Measurements from ENCODE around the gene MORC3. TPM values are rescaled to one million over a fixed set of nuclear protein-coding genes. Genes with fewer than 3 reads are reported as not detected.
"Not testable (repeated sequence)": the region's sequence is repeated elsewhere in the genome, so short reads cannot be mapped to it uniquely, and the experiment has no call there.

The MORC3 gene
- total RNA-seq, 1 donor from 2014 or later, result 29.2 TPM

DNA sequence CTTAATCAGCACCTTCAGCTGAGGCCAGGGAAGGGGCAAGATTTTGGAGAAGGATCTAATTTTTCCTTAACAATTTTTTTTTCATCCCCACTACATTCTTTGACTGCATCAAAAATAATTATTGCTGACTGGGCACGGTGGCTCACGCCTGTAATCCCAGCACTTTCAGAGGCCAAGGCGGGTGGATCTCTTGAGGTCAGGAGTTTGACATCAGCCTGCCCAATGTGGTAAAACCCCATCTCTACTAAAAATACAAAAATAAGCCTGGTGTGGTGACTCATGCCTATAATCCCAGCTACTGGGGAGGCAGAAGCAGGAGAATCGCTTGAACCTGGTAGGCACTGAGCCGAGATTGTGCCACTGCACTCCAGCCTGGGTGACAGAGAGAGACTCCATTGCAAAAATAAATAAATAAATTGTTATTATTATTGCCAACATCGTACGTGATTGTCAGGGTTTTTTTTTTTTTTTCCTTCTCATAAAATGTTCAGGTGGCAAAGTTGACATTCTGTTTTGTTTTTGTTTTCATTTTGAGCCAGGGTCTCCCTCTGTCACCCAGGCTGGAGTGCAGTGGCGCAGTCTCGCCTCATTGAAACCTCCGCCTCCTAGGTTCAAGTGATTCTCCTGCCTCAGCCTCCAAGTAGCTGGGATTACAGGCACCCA is 37.3 kb upstream of the MORC3 start:
- Histone ChIP-seq H3K4me3 (ENCODE audit: insufficient read depth, low read depth, low read length) (no peak overlapping the region), H3K79me2 (ENCODE audit: insufficient read depth, low read length) (no peaks in the 10 kb centered on the region), H3K4me1 (ENCODE audit: insufficient read depth, low read length) (no peaks in the 10 kb centered on the region), H2AFZ (ENCODE audit: low read depth, low read length) (no peak overlapping the region), H3K27ac (ENCODE audit: low read depth, low read length) (no peak overlapping the region), H3K9me3 (ENCODE audit: insufficient read depth, low read depth, low read length) (no peaks in the 10 kb centered on the region), H3K4me2 (ENCODE audit: low read length) (no peak overlapping the region), H3K27me3 (ENCODE audit: insufficient read depth, low read length) (no peaks in the 10 kb centered on the region), H3K9ac (ENCODE audit: low read length) (no peak overlapping the region), H3K36me3 (ENCODE audit: insufficient read depth, low read length) (peaks cover 14% of the 10 kb centered on the region), H4K20me1 (ENCODE audit: insufficient read depth, low read length) (no peaks in the 10 kb centered on the region)
- TF ChIP-seq EZH2 (IDR thresholded peaks at IDR 0.05; ENCODE audit: insufficient read depth, low read length), result no peak
- TF ChIP-seq, protein P1, sequence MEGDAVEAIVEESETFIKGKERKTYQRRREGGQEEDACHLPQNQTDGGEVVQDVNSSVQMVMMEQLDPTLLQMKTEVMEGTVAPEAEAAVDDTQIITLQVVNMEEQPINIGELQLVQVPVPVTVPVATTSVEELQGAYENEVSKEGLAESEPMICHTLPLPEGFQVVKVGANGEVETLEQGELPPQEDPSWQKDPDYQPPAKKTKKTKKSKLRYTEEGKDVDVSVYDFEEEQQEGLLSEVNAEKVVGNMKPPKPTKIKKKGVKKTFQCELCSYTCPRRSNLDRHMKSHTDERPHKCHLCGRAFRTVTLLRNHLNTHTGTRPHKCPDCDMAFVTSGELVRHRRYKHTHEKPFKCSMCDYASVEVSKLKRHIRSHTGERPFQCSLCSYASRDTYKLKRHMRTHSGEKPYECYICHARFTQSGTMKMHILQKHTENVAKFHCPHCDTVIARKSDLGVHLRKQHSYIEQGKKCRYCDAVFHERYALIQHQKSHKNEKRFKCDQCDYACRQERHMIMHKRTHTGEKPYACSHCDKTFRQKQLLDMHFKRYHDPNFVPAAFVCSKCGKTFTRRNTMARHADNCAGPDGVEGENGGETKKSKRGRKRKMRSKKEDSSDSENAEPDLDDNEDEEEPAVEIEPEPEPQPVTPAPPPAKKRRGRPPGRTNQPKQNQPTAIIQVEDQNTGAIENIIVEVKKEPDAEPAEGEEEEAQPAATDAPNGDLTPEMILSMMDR (IDR thresholded peaks at IDR 0.05; ENCODE audit: insufficient read depth, low read depth, low read length), result no peak
- Mint-ChIP-seq H3K27me3 (ENCODE audit: low read depth, unreplicated experiment) (no peaks in the 10 kb centered on the region), H3K9me3 (ENCODE audit: unreplicated experiment) (no peaks in the 10 kb centered on the region), H3K36me3 (ENCODE audit: low read depth, unreplicated experiment) (peaks cover 18% of the 10 kb centered on the region), H3K4me3 (ENCODE audit: unreplicated experiment) (no peak overlapping the region), H3K4me1 (ENCODE audit: low read depth, unreplicated experiment) (peaks cover 3% of the 10 kb centered on the region), H3K27ac (ENCODE audit: unreplicated experiment) (no peak overlapping the region)
- DNase-seq (ENCODE audit: low read depth) (peak; percentile 20), FAIRE-seq (no peak)

DNA sequence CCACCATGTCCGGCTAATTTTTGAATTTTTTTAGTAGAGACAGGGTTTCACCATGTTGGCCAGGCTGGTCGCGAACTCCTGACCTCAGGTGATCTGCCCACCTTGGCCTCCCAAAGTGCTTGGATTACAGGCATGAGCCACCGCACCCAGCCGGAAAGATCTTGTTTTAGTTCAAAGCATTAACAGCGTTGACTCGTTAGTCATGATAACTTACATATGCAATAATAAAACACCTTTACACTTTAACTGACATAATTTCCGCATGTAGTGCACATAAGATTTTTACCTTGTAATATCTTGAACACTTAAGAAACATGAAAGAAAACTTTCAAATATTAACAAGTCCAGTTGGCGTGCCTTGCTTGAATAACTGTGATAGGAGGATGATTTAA is 36.8 kb upstream of the MORC3 start:
- not testable (repeated sequence) for H3K27me3 Mint-ChIP-seq (ENCODE audit: low read depth, unreplicated experiment); H3K27me3 ChIP-seq (ENCODE audit: insufficient read depth, low read length); DNase-seq (ENCODE audit: low read depth); H3K79me2 ChIP-seq (ENCODE audit: insufficient read depth, low read length); H3K27ac ChIP-seq (ENCODE audit: low read depth, low read length); H3K4me3 ChIP-seq (ENCODE audit: insufficient read depth, low read depth, low read length); H3K4me1 Mint-ChIP-seq (ENCODE audit: low read depth, unreplicated experiment); H3K9me3 Mint-ChIP-seq (ENCODE audit: unreplicated experiment); H4K20me1 ChIP-seq (ENCODE audit: insufficient read depth, low read length); H3K4me3 Mint-ChIP-seq (ENCODE audit: unreplicated experiment); H3K9me3 ChIP-seq (ENCODE audit: insufficient read depth, low read depth, low read length); H3K4me1 ChIP-seq (ENCODE audit: insufficient read depth, low read length); H3K4me2 ChIP-seq (ENCODE audit: low read length); FAIRE-seq; H2AFZ ChIP-seq (ENCODE audit: low read depth, low read length); H3K9ac ChIP-seq (ENCODE audit: low read length); H3K27ac Mint-ChIP-seq (ENCODE audit: unreplicated experiment)
- peaks cover 12% of the 10 kb centered on the region for H3K36me3 Mint-ChIP-seq (ENCODE audit: low read depth, unreplicated experiment)
- peaks cover 13% of the 10 kb centered on the region for H3K36me3 ChIP-seq (ENCODE audit: insufficient read depth, low read length)

DNA sequence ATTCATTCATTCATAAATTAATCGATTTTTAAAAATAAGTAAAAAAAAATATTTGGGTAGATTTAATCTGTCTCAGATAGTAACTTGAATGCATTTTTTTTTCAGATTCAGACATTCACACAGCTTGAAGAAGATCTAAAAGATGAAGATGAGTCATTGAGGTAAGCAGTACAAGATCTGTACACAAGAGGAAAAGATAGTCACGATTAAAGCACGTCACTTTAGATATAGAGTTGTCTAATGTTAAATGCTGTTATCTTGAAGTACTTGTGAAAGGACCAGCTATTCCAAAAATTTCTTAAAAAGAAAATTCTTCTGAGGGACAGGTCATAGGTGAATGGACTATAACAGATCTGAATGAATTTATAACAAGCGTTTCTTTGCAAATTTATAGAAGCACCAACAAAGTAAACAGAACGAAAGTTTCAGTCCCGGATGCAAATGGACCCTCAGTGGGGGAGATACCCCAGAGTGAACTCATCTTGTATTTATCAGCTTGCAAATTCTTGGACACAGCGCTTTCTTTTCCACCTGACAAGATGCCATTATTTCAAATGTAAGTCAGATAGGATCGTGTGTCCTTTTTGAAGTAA is 31.2 kb upstream of the MORC3 start:
- TF ChIP-seq, protein P1 (IDR thresholded peaks at IDR 0.05; ENCODE audit: insufficient read depth, low read depth, low read length), result no peak
- no peak for TF ChIP-seq EZH2 (IDR thresholded peaks at IDR 0.05; ENCODE audit: insufficient read depth, low read length)
- Histone ChIP-seq H3K4me3 (ENCODE audit: insufficient read depth, low read depth, low read length) (no peak overlapping the region), H3K79me2 (ENCODE audit: insufficient read depth, low read length) (no peaks in the 10 kb centered on the region), H3K4me2 (ENCODE audit: low read length) (peak overlapping the region; percentile 62), H3K36me3 (ENCODE audit: insufficient read depth, low read length) (peaks cover 10% of the 10 kb centered on the region), H4K20me1 (ENCODE audit: insufficient read depth, low read length) (no peaks in the 10 kb centered on the region), H3K27ac (ENCODE audit: low read depth, low read length) (peak overlapping the region; percentile 39), H3K4me1 (ENCODE audit: insufficient read depth, low read length) (peaks cover 12% of the 10 kb centered on the region), H3K9me3 (ENCODE audit: insufficient read depth, low read depth, low read length) (no peaks in the 10 kb centered on the region), H3K9ac (ENCODE audit: low read length) (peak overlapping the region; percentile 4), H2AFZ (ENCODE audit: low read depth, low read length) (no peak overlapping the region), H3K27me3 (ENCODE audit: insufficient read depth, low read length) (no peaks in the 10 kb centered on the region)
- no peaks in the 10 kb centered on the region for H3K27me3 Mint-ChIP-seq (ENCODE audit: low read depth, unreplicated experiment)
- H3K4me3 Mint-ChIP-seq (ENCODE audit: unreplicated experiment), result no peak overlapping the region
- peak; percentile 20 for FAIRE-seq
- no peak overlapping the region for H3K27ac Mint-ChIP-seq (ENCODE audit: unreplicated experiment)
- peak; percentile 12 for DNase-seq (ENCODE audit: low read depth)
- peaks cover 5% of the 10 kb centered on the region for H3K9me3 Mint-ChIP-seq (ENCODE audit: unreplicated experiment)
- H3K4me1 Mint-ChIP-seq (ENCODE audit: low read depth, unreplicated experiment), result peaks cover 12% of the 10 kb centered on the region
- peaks cover 19% of the 10 kb centered on the region for H3K36me3 Mint-ChIP-seq (ENCODE audit: low read depth, unreplicated experiment)

Data from astrocyte (in vitro differentiated cells and primary cell).